Endothelial cell of umbilical vein (primary cell): Measurements from ENCODE around the gene BMPR2. TPM values are rescaled to one million over a fixed set of nuclear protein-coding genes. Genes with fewer than 3 reads are reported as not detected.

Experiments used
- BruUV-seq: library from RNA; stranded (reverse); fragments of 400-500 nt; replicated peaks from 2 replicates; lab custom pipeline; 2021; lab: Mats Ljungman, UMichigan
- CTCF ChIA-PET: fragments of 300-600, 350-600 bp; sonication (Branson Sonifier 250); formaldehyde crosslinking; loops from one replicate; lab custom pipeline; 2021; ENCODE audit warnings: antibody characterized with exemption, inconsistent platforms; lab: Charles Lee
- POLR2A ChIA-PET: fragments of 300-600, 350-600 bp; sonication (Branson Sonifier 250); formaldehyde crosslinking; loops from one replicate; lab custom pipeline; 2021; ENCODE audit warnings: antibody characterized with exemption, inconsistent platforms; lab: Charles Lee
- DNase-seq: peaks from one replicate; pipeline ENCODE4 v3.0.0-alpha.2; 2011; ENCODE audit warnings: low read depth, low spot score
- FAIRE-seq: peaks from 2 replicates; lab custom pipeline; 2011; peaks lifted over from hg19 to GRCh38; lab: Jason Lieb, UNC
- H2AFZ ChIP-seq: 2 replicates; pipeline ENCODE4 v1.6.0; 2012; ENCODE audit warnings: low read depth, low read length, control low read depth, inconsistent platforms
- H3K27ac ChIP-seq: 2 replicates; pipeline ENCODE4 v1.5.1; 2011; ENCODE audit warnings: low read depth, mild to moderate bottlenecking, control low read depth, low read length, moderate library complexity; ENCODE audit not compliant: insufficient read depth
- H3K27me3 ChIP-seq, 2 experiments: 2 replicates each; pipeline versions ENCODE4 v1.6.0 to v1.6.1; 2011; ENCODE audit warnings: low read length in 2 of 2, mixed read lengths in 1 of 2; ENCODE audit not compliant: control insufficient read depth in 2 of 2, insufficient read depth in 2 of 2
- H3K36me3 ChIP-seq, 2 experiments: 2 replicates in 1 of 2; 3 replicates in 1 of 2; pipeline ENCODE4 v1.5.1; 2011; ENCODE audit warnings: low read length in 2 of 2, mild to moderate bottlenecking in 1 of 2, moderate library complexity in 1 of 2; ENCODE audit not compliant: control insufficient read depth in 2 of 2, insufficient read depth in 2 of 2; ENCODE audit errors: extremely low read depth in 1 of 2
- H3K4me1 ChIP-seq: 3 replicates; pipeline ENCODE4 v1.5.1; 2011; ENCODE audit warnings: mild to moderate bottlenecking, low read length; ENCODE audit not compliant: control insufficient read depth, insufficient read depth; ENCODE audit errors: extremely low read depth
- H3K4me2 ChIP-seq: 2 replicates; pipeline ENCODE4 v1.6.1; 2011; ENCODE audit warnings: low read length, control low read depth, mixed read lengths; ENCODE audit not compliant: insufficient read depth
- H3K4me3 ChIP-seq, 3 experiments: fragments of 200-600 bp in 1 of 3; sonication (generic), shearing (Covaris generic) in 1 of 3; replicated peaks in 1 of 3; 2 replicates each; pipeline ENCODE4 v1.5.1; 2011 to 2016; ENCODE audit warnings: control low read depth in 3 of 3, low read length in 3 of 3, mild to moderate bottlenecking in 2 of 3, inconsistent platforms in 1 of 3, low read depth in 1 of 3, moderate library complexity in 1 of 3; ENCODE audit not compliant: insufficient read depth in 1 of 3
- H3K79me2 ChIP-seq: 2 replicates; pipeline ENCODE4 v1.6.0; 2012; ENCODE audit warnings: low read length, inconsistent platforms; ENCODE audit not compliant: control insufficient read depth, insufficient read depth
- H3K9ac ChIP-seq: replicated peaks from 2 replicates; pipeline ENCODE3; 2011; ENCODE audit warnings: low read length, control low read depth; ENCODE audit not compliant: insufficient read depth; ENCODE audit errors: extremely low read depth
- H3K9me1 ChIP-seq: replicated peaks from 3 replicates; pipeline ENCODE4 v1.6.0; 2011; ENCODE audit warnings: mild to moderate bottlenecking, low read length; ENCODE audit not compliant: control insufficient read depth, insufficient read depth; ENCODE audit errors: extremely low read depth
- H3K9me3 ChIP-seq: replicated peaks from 2 replicates; pipeline ENCODE4 v1.5.1; 2012; ENCODE audit warnings: low read length, inconsistent platforms; ENCODE audit not compliant: control insufficient read depth, insufficient read depth
- H4K20me1 ChIP-seq: replicated peaks from 2 replicates; pipeline ENCODE3; 2011; ENCODE audit warnings: mild to moderate bottlenecking, low read length; ENCODE audit not compliant: control insufficient read depth, insufficient read depth; ENCODE audit errors: extremely low read depth
- CTCF ChIP-seq, 2 donors: IDR thresholded peaks; 1 replicate in 1 of 2; 2 replicates in 1 of 2; pipeline ENCODE4 v1.5.1; 2011; ENCODE audit warnings: low read length in 2 of 2, mild to moderate bottlenecking in 2 of 2, moderate library complexity in 2 of 2, control low read depth in 1 of 2, inconsistent platforms in 1 of 2, low read depth in 1 of 2; ENCODE audit not compliant: insufficient read depth in 1 of 2; ENCODE audit errors: extremely low read depth in 1 of 2
- EZH2 ChIP-seq: IDR thresholded peaks from 2 replicates; pipeline ENCODE4 v1.6.1; 2012; ENCODE audit warnings: borderline replicate concordance, low read depth, mild to moderate bottlenecking, moderate library complexity, low read length, inconsistent platforms; ENCODE audit not compliant: severe bottlenecking
- FOS ChIP-seq: IDR thresholded peaks from 2 replicates; pipeline ENCODE4 v1.6.1; 2011; ENCODE audit warnings: mild to moderate bottlenecking, low read length, moderate library complexity, borderline replicate concordance; ENCODE audit not compliant: insufficient read depth
- GATA2 ChIP-seq: IDR thresholded peaks from 2 replicates; pipeline ENCODE4 v1.7.0; 2011; ENCODE audit warnings: low read depth, mild to moderate bottlenecking, moderate library complexity, mixed read lengths, low read length; ENCODE audit not compliant: insufficient read length, insufficient read depth
- JUN ChIP-seq: IDR thresholded peaks from 2 replicates; pipeline ENCODE4 v1.6.1; 2011; ENCODE audit warnings: borderline replicate concordance, low read depth; ENCODE audit not compliant: insufficient read length, insufficient read depth
- MYC ChIP-seq: IDR thresholded peaks from one replicate; pipeline ENCODE4 v1.6.1; 2011; ENCODE audit warnings: mild to moderate bottlenecking, low read depth, low read length
- POLR2A ChIP-seq: IDR thresholded peaks from 2 replicates; pipeline ENCODE4 v1.6.1; 2012; ENCODE audit warnings: low read depth, mild to moderate bottlenecking, control low read depth, low read length
- POLR2AphosphoS5 ChIP-seq: IDR thresholded peaks from 2 replicates; pipeline ENCODE4 v1.6.1; 2012; ENCODE audit warnings: low read depth, mild to moderate bottlenecking, control low read depth, low read length, moderate library complexity; ENCODE audit not compliant: insufficient read depth
- dilution Hi-C: fragments of 300-500 bp; cut with MboI; formaldehyde crosslinking; loops from one replicate; pipeline ENCODE4 v1.15.0; 2019; ENCODE audit warnings: low sequenced_read_pairs; ENCODE audit not compliant: extremely low pct_ligation_motif_present
- intact Hi-C: fragments of 100-400 bp; cut with micrococcal nuclease; formaldehyde crosslinking; loops from one replicate; pipeline ENCODE4 v1.10.0; 2022
- polyA plus RNA-seq, 4 experiments: library from polyadenylated mRNA; depleted of rRNA in 3 of 4; stranded (reverse) in 3 of 4; unstranded in 1 of 4; fragments of >200 nt; gene quantifications; 2 replicates each; pipeline versions ENCODE4 v1.2.1 to v1.2.3, GENCODE V29; 2011 to 2012; ENCODE audit warnings: missing spikeins in 1 of 4
- total RNA-seq: library from RNA; stranded (reverse); gene quantifications from 2 replicates; pipeline ENCODE4 v1.2.3, GENCODE V29; 2021
- TF ChIP-seq, protein P1 (sequence below): IDR thresholded peaks from 2 replicates; pipeline ENCODE4 v1.6.1; 2011; ENCODE audit not compliant: insufficient read depth, insufficient read length

Gene BMPR2
- total and polyA plus RNA-seq, 2 donors (not counting 3 experiments of a cell fraction or from before 2014, with no cell fraction given): 35.8 to 113 TPM

DNA sequence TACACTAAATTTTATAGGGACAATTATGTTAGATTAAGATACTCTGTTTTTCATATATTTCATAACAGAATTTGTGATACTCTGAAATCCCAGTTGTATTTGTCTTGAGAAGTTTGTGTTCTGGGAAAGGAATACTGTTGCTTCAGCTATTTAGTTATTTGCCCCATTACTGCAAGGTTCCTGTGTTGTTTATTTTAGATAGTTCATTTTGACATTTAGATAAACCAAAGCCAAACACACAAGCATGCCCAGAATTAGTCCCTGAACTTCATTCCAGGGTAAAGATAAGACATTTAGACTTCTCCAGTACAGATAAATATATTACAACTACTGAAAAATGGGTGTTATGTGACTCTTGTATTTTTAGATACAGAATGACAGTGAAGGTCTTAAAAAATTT, 74.7 kb downstream of the BMPR2 start:
- POLR2A ChIA-PET: no interaction called here
- Histone ChIP-seq H3K9me3 (no peaks in the 10 kb centered on the region), H4K20me1 (peaks cover 5% of the 10 kb centered on the region), H3K4me3 (no peak overlapping the region), H3K36me3 (no peaks in the 10 kb centered on the region), H3K79me2 (peaks cover 83% of the 10 kb centered on the region), H3K9ac (no peak overlapping the region), H3K4me1 (no peaks in the 10 kb centered on the region), H3K9me1 (no peaks in the 10 kb centered on the region), H3K27ac (no peak overlapping the region), H2AFZ (no peak overlapping the region), H3K27me3 (no peaks in the 10 kb centered on the region), H3K4me2 (no peak overlapping the region)
- DNase-seq (no peak), FAIRE-seq (no peak)
- CTCF ChIA-PET: no interaction called here
- intact Hi-C loops: no loop called here
- dilution Hi-C loops: no loop called here
- no TSS peak for BruUV-seq
- TF ChIP-seq POLR2A (no peak), POLR2AphosphoS5 (no peak), CTCF (IDR thresholded peaks at IDR 0.05; ENCODE audit: extremely low read depth in 1 of 2, insufficient read depth in 1 of 2, low read depth in 1 of 2, low read length in 2 of 2) (no peak), FOS (no peak)
- TF ChIP-seq, protein P1, sequence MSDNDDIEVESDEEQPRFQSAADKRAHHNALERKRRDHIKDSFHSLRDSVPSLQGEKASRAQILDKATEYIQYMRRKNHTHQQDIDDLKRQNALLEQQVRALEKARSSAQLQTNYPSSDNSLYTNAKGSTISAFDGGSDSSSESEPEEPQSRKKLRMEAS: no peak

DNA sequence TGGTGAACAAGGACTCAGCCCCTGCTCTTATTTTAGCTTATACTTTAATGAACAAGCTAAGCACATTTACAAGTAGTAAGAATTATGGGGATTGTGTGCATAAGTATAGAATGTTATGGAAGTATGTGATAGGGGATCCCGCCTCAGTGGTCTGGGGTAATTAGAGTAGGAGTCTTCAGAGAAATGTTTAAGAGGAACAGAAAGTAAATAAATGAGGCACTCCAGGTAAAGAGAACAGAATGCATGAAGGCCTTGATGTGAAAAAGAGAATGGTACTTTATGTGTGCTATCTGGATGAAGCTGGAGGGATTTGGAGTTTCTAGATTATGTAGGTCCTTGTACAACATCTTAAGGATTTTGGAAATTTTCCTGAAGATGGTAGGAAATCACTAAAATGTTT, 76.6 kb downstream of the BMPR2 start:
- DNase-seq (no peak), FAIRE-seq (no peak)
- CTCF ChIA-PET: no interaction called here
- Histone ChIP-seq H3K4me2 (no peak overlapping the region), H3K4me1 (no peaks in the 10 kb centered on the region), H2AFZ (no peak overlapping the region), H3K9me3 (no peaks in the 10 kb centered on the region), H3K9me1 (no peaks in the 10 kb centered on the region), H3K9ac (no peak overlapping the region), H4K20me1 (peaks cover 5% of the 10 kb centered on the region), H3K36me3 (no peaks in the 10 kb centered on the region), H3K27me3 (no peaks in the 10 kb centered on the region), H3K4me3 (no peak overlapping the region), H3K27ac (no peak overlapping the region), H3K79me2 (peaks cover 80% of the 10 kb centered on the region)
- dilution Hi-C loops: no loop called here
- no TSS peak for BruUV-seq
- POLR2A ChIA-PET: no interaction called here
- intact Hi-C loops: no loop called here
- no peak for TF ChIP-seq MYC
- no peak for TF ChIP-seq POLR2AphosphoS5
- TF ChIP-seq FOS: no peak
- TF ChIP-seq POLR2A: no peak
- no peak for TF ChIP-seq CTCF (IDR thresholded peaks at IDR 0.05; ENCODE audit: extremely low read depth in 1 of 2, insufficient read depth in 1 of 2, low read depth in 1 of 2, low read length in 2 of 2)
- TF ChIP-seq, protein P1: no peak
- TF ChIP-seq JUN: no peak
- TF ChIP-seq GATA2: no peak
- TF ChIP-seq EZH2: no peak
